Neural progenitor cell (in vitro differentiated cells): ENCODE measurements around the gene ERCC6.

Experiments
- EZH2 ChIP-seq: fragments of 200-600 bp; sonication (generic); IDR thresholded peaks from 2 replicates; pipeline ENCODE4 v1.6.1; 2017; ENCODE audit warnings: antibody characterized with exemption, mild to moderate bottlenecking, moderate library complexity
- EZH2phosphoT487 ChIP-seq: fragments of 200-600 bp; sonication (generic); IDR thresholded peaks from 2 replicates; pipeline ENCODE4 v1.6.1; 2017; ENCODE audit warnings: antibody characterized with exemption
- TF ChIP-seq, protein P1 (sequence below): fragments of 200-600 bp; sonication (generic); IDR thresholded peaks from 2 replicates; pipeline ENCODE4 v1.5.1; 2017; ENCODE audit warnings: antibody characterized with exemption, mild to moderate bottlenecking

DNA sequence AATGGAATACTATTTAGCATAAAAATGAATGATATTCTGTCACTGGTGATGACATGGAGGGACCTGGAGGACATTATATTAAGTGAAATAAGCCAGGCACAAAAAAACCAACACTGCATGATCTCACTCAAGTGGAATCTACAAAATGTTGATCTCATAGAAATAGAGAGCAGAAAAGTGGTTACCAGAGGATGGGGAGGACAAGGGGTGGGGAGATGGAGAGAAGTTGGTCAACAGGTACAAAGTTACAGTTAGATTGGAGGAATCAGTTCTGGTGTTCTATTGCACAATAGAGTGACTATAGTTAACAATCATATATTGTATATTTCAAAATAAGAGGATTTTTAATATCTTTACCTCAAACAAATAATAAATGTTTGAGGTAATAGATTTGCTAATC lies 46.5 kb upstream of the ERCC6 start:
- TF ChIP-seq, protein P1, sequence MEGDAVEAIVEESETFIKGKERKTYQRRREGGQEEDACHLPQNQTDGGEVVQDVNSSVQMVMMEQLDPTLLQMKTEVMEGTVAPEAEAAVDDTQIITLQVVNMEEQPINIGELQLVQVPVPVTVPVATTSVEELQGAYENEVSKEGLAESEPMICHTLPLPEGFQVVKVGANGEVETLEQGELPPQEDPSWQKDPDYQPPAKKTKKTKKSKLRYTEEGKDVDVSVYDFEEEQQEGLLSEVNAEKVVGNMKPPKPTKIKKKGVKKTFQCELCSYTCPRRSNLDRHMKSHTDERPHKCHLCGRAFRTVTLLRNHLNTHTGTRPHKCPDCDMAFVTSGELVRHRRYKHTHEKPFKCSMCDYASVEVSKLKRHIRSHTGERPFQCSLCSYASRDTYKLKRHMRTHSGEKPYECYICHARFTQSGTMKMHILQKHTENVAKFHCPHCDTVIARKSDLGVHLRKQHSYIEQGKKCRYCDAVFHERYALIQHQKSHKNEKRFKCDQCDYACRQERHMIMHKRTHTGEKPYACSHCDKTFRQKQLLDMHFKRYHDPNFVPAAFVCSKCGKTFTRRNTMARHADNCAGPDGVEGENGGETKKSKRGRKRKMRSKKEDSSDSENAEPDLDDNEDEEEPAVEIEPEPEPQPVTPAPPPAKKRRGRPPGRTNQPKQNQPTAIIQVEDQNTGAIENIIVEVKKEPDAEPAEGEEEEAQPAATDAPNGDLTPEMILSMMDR = no peak
- TF ChIP-seq EZH2 (no peak), EZH2phosphoT487 (no peak)
